ENCODE data around the gene LCNL1. TPM values are rescaled to one million over a fixed set of nuclear protein-coding genes. Genes with fewer than 3 reads are reported as not detected.
"Not testable (repeated sequence)": the region's sequence is repeated elsewhere in the genome, so short reads cannot be mapped to it uniquely, and the experiment has no call there.

LCNL1 gene
- total RNA-seq, 2 experiments from 2014 or later, result 0.10 TPM; not detected in 1

GRCh38 chr9:137023157-137023556 lies 40.4 kb downstream of the LCNL1 start:
- ChIA-PET CTCF (interaction anchor here (6.0 kb wide), 1 partner anchor 12 kb away, joined by 31 read pairs; no protein-coding TSS in a partner anchor), POLR2A (no interaction called here)

GRCh38 chr9:137023583-137023991 lies 40.8 kb downstream of the LCNL1 start:
- ChIA-PET CTCF (interaction anchor here (6.0 kb wide), 1 partner anchor 12 kb away, joined by 31 read pairs; no protein-coding TSS in a partner anchor), POLR2A (no interaction called here)

GRCh38 chr9:137025517-137025966 lies 42.7 kb downstream of the LCNL1 start:
- ChIA-PET CTCF (interaction anchor here (0.7 to 4.0 kb wide), 10 partner anchors 10 to 197 kb away, joined by 3 to 24 read pairs (median 4); partner anchors contain the start of gene NPDC1), POLR2A (no interaction called here)

GRCh38 chr9:137026384-137026783 lies 43.6 kb downstream of the LCNL1 start:
- ChIA-PET CTCF (interaction anchor here (0.6 to 4.0 kb wide), 11 partner anchors 9 to 133 kb away, joined by 3 to 24 read pairs (median 3); partner anchors contain the start of genes NPDC1 and PAXX), POLR2A (interaction anchor here (1.0 to 1.3 kb wide), 2 partner anchors 26 to 141 kb away, joined by 3 to 5 read pairs; partner anchors contain the start of gene TRAF2)

GRCh38 chr9:137026828-137027227 lies 44.0 kb downstream of the LCNL1 start:
- CTCF ChIA-PET, result interaction anchor here (0.6 to 4.0 kb wide), 10 partner anchors 8 to 133 kb away, joined by 3 to 24 read pairs (median 4); partner anchors contain the start of genes NPDC1 and PAXX
- POLR2A ChIA-PET, result interaction anchor here (1.0 to 1.7 kb wide), 3 partner anchors 27 to 141 kb away, joined by 3 to 5 read pairs (median 4); partner anchors contain the start of genes MAN1B1 and TRAF2

GRCh38 chr9:137027369-137028262 lies 44.8 kb downstream of the LCNL1 start, which contains the start of gene ABCA2:
Gene ABCA2, minus strand, starts transcription at chr9:137028237. Its CDS starts 97 bp downstream, at chr9:137028140.
- POLR2A ChIA-PET, result interaction anchor here (1.0 to 1.7 kb wide), 3 partner anchors 27 to 142 kb away, joined by 3 to 5 read pairs (median 4); partner anchors contain the start of genes MAN1B1 and TRAF2
- CTCF ChIA-PET, result interaction anchor here (0.6 to 4.0 kb wide), 19 partner anchors 7 to 338 kb away, joined by 3 to 30 read pairs (median 12); partner anchors contain the start of genes CLIC3, NPDC1 and PAXX

GRCh38 chr9:137028263-137029057 lies 45.7 kb downstream of the LCNL1 start:
- ChIA-PET POLR2A (interaction anchor here (1.3 to 1.7 kb wide), 3 partner anchors 28 to 58 kb away, joined by 4 to 5 read pairs (median 4); partner anchors contain the start of genes MAN1B1 and PAXX), CTCF (interaction anchor here (0.7 to 3.6 kb wide), 43 partner anchors 7 to 490 kb away, joined by 3 to 30 read pairs (median 5); partner anchors contain the start of genes AJM1, CLIC3, MAN1B1 and NPDC1)

- POLR2A ChIA-PET, result interaction anchor here (0.7 to 1.3 kb wide), 3 partner anchors 29 to 57 kb away, joined by 4 to 5 read pairs (median 4); partner anchors contain the start of gene PAXX
Measured at GRCh38 chr9:137029058-137029936, 46.5 kb downstream of the LCNL1 start.

GRCh38 chr9:137030006-137030405 lies 47.2 kb downstream of the LCNL1 start:
- POLR2A ChIA-PET, result interaction anchor here (0.7 to 1.3 kb wide), 3 partner anchors 30 to 56 kb away, joined by 4 to 5 read pairs (median 4); partner anchors contain the start of gene PAXX
- CTCF ChIA-PET, result interaction anchor here (0.5 to 3.6 kb wide), 54 partner anchors 9 to 491 kb away, joined by 3 to 30 read pairs (median 5); partner anchors contain the start of genes AJM1, CLIC3, NPDC1 and PAXX

More at GRCh38 chr9:137029058-137029936, 46.5 kb downstream of the LCNL1 start:
- CTCF ChIA-PET, result interaction anchor here (0.5 to 3.6 kb wide), 59 partner anchors 8 to 491 kb away, joined by 3 to 30 read pairs (median 4); partner anchors contain the start of genes AJM1, CLIC3, MAN1B1 and NPDC1

- CTCF ChIA-PET, result interaction anchor here (0.9 to 3.6 kb wide), 20 partner anchors 14 to 243 kb away, joined by 3 to 30 read pairs (median 5); partner anchors contain the start of gene AJM1
Measured at GRCh38 chr9:137030538-137031527, 48.0 kb downstream of the LCNL1 start.

GRCh38 chr9:137031904-137032640 lies 49.3 kb downstream of the LCNL1 start, which contains the start of gene FUT7:
Gene FUT7, minus strand, starts transcription at chr9:137032088. Its CDS starts 97 bp downstream, at chr9:137031991.
- POLR2A ChIA-PET, result interaction anchor here (1.2 kb wide), 1 partner anchor 150 kb away, joined by 3 read pairs; no protein-coding TSS in a partner anchor
- CTCF ChIA-PET, result interaction anchor here (0.6 to 2.1 kb wide), 11 partner anchors 13 to 245 kb away, joined by 3 to 10 read pairs (median 4); partner anchors contain the start of gene AJM1

More at GRCh38 chr9:137030538-137031527, 48.0 kb downstream of the LCNL1 start:
- POLR2A ChIA-PET, result no interaction called here

GRCh38 chr9:137032858-137033257 lies 50.1 kb downstream of the LCNL1 start:
- POLR2A ChIA-PET, result no interaction called here
- CTCF ChIA-PET, result interaction anchor here (1.0 to 7.5 kb wide), 7 partner anchors 14 to 245 kb away, joined by 3 to 43 read pairs (median 4); partner anchors contain the start of genes ENTPD2 and NPDC1

- CTCF ChIA-PET, result interaction anchor here (0.6 to 7.5 kb wide), 7 partner anchors 15 to 247 kb away, joined by 5 to 46 read pairs (median 18); partner anchors contain the start of genes C8G, ENTPD2, FBXW5 and NPDC1
- POLR2A ChIA-PET, result not testable (repeated sequence)
Measured at GRCh38 chr9:137033481-137033880, 50.7 kb downstream of the LCNL1 start.

GRCh38 chr9:137034039-137034708 lies 51.4 kb downstream of the LCNL1 start:
- CTCF ChIA-PET, result interaction anchor here (0.5 to 7.5 kb wide), 32 partner anchors 8 to 247 kb away, joined by 3 to 46 read pairs (median 8); partner anchors contain the start of genes AJM1, ANAPC2, C8G and CLIC3
- POLR2A ChIA-PET, result interaction anchor here (0.5 to 1.5 kb wide), 7 partner anchors 11 to 542 kb away, joined by 3 to 8 read pairs (median 5); partner anchors contain the start of genes AJM1 and NPDC1

All from activated CD8-positive, alpha-beta memory T cell treated with anti-CD3 and anti-CD28 coated beads for 36 hours (primary cell).